Activated CD8-positive, alpha-beta memory T cell treated with anti-CD3 and anti-CD28 coated beads, Interleukin-2, amount 50 U/mL, for 24 hours (primary cell): ENCODE results near the gene GALNT10.

ENCODE experiments used
- DNase-seq: peaks from one replicate; pipeline ENCODE4 v3.0.0-alpha.2; 2020; ENCODE audit errors: extremely low read depth

The GALNT10 gene

DNA sequence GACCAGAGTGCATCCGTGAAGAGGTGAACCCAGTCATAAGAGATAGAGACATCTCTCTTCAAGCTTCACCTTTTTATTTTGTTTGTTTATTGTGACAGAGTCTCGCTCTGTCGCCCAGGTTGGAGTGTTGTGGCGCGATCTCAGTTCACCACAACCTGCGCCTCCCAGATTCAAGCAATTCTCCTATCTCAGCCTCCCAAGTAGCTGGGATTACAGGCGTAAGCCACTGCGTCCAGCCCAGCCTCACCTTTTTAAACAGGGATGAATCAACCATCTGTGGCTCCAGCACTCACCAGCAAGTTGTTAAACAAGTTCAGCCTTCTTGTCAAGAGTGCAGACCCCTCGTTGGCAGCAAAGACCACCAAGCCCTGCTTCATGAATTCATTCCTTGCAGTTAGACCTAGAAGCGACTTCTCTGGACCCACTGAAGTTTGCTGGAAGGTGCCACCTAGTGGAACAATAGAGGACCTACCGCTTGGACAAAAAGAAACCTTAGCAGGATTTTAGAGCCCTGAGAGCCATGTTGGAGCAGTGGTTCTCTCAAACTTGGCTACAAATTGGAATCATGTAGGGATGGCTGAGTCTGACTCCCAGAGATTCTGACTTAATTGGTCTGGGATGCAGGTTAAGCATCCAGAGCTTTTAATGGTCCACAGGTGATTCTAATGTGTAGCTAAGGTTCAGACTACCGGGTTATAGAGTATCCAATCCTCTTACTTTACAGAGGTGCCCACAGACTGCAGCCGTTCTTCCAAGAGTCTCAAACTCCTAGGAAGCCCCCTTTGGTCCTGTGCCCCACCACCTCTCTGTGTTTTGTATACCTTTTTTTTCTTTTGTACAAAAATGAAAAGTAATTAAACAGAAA, 10.5 kb upstream of the GALNT10 start:
- DNase-seq: no peak

GRCh38 chr5:154181161-154181560, 9.4 kb upstream of the GALNT10 start:
- DNase-seq: no peak

- no peak for DNase-seq
Observed at GRCh38 chr5:154189256-154189818, 1.2 kb upstream of the GALNT10 start.

DNA sequence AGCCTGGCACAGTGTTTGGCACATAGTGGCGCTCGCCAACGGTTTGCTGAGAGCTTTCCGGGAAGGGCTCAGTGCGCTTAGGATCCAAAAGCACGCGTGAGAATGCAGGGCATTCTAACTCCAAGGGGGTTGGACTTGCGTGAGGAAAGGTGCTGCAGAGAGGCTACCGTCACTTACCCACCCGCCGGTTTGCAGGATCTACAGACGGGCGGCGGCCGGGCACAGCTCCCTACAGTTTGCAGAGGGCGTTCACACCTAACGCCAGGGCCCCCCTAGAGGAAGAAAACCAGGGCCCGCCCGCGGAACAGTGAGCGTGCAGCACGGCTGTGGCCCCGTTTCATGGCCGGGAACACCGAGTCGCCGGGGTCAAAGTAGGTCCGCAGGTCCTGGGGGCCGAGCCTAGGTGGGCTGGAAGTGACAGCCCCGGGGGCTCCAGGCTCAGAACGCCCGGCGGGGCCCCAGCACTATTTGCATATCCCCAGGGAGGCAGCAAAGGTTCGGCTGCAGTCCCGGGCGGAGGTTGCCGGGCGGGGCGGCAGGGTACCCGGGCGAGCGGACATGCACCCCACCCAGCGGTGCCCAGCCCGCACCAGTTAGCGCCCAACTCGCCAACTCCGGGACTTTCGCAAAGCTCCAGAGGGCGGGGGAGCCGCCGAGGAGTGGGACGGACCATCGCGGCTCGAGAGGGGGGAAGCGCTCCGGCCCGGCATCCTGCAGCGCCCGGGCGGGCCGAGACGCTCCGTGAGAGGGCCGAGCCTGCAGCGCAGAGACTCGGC, 526 bp upstream of the GALNT10 start:
- no peak for DNase-seq

DNA sequence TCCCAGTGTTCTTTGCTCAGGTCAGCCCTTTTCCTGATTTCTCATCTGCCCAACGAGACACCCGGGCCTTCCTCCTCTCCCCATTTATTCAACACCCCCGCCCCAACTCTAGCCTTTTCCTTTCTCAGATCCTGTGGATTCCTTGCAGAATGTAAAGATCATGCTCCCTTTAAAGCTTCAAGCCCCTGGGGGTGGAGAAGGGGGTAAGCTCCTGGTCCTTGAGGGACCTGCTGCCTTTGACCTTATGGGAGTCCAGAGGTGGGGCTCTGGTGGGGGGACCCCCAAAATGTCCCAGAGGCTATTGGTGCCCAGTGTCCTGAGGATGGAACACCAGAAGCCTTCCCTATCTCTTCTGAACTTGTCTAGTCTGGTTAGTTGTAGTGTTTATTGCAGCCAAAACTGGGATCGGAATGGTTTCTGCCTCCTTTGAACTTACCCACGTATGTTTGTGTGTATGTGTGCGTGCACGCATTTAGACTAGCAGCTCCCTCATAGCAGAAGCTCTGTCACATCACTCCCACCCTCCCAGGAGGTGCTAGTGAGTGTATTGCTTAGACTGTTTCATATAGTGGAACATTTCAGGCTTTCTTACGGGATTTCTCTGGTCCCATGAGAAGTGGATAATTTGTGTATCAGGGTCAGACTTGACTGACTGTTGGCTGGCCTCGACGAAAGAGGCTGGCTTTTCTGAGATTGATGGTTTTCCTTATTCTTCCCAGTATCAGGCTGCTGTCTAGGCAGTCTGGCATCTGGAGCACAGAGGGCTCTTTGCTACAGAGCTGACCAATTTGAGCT, 1.1 kb downstream of the GALNT10 start:
- no peak for DNase-seq

DNA sequence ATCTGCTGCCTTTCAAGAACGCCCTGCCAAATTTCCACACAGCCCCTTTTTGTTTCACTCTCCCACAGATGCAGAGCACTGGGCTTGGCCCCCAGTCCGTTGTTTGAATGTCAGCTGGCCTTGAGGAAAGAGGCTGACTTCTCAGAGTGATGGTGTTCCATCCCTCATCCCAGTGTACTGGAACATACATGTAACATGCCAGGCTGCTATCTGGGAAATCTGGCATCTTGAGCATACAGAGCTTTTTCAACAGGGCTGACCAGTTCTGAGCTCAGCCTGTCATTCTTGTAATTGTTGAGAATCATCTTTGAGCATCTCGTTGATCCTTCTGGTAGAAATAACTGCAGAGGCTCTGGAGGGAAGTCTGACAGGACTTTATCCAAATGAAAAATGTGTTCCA, 2.8 kb downstream of the GALNT10 start:
- DNase-seq: no peak

DNA sequence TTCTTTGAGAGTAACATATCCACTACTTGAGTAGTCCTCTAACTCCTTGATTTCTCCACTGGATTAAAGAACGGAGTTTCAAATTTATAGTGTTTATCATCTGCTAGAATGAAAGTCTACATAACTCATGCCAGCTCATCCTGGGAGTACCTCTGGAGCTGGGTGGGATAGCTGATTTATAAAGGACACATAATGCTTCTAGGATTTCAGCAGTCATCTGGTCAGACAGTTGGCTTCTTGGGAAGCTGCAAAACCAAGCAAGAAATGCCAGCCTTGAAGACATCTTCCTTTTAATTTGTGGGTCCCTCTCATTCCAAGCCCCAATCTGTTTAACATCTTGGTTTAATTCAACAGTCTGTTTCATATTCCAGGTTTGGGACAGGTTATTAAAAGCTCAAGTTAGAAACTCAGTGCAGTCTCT, 3.2 kb downstream of the GALNT10 start:
- DNase-seq: no peak

GRCh38 chr5:154194345-154195329, 4.1 kb downstream of the GALNT10 start:
- no peak for DNase-seq

DNA sequence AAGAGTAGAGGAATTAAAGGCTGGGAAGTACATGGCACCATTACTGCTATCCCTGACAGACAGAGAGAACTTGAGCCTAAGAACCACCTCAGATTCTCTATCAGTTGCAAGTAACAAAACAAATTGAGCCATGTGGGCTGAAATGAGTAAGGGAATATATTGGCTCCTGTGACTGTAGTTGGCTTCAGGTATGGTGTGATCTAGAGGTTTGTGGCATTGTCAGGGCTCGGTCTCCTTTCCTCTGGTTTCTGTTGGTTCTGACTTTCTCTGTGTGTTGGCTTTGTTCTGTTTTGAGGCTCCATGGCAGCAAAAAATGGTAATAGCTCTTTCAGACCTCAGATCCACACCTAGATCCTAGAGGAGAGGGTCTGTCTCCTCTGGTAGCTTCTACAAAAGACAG, 5.7 kb downstream of the GALNT10 start:
- DNase-seq: no peak

- no peak for DNase-seq
Observed at GRCh38 chr5:154196955-154197652, 6.6 kb downstream of the GALNT10 start.

DNA sequence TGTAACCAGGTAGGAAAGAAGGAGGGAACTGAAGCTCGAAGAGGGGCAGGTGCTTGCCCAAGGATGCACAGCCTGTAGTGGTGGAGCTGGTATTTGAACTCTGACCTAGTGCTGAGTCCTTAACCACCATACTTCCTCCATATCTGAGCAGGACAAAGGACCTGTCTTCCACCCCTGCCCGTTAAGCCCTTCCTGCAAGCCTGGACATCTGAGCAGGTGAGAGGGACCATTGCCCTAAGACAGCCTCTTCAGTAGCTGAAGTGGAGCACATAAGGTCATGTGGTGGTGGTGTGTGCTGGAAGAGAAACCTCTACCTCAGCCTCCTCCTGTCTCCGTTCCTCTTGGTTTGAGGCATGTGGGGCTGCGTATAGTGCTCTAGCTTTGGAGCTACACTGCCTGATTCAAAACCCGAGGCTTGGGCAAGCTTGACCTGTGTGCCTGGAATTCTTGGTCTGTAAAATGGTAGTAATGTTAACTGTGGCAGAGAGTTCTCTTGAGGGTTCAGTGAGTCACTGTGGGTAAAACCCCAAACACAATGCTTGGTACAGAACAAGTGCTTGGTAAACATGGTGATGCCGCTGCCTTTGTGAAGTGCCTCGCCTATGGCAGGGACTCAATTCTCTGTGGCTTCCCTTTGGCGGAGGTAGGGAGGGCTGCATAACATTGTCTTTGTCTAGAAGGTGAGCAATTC, 7.4 kb downstream of the GALNT10 start:
- DNase-seq: no peak

GRCh38 chr5:154198611-154199230, 8.2 kb downstream of the GALNT10 start:
- DNase-seq: no peak

GRCh38 chr5:154199263-154199662, 8.7 kb downstream of the GALNT10 start:
- DNase-seq: no peak

DNA sequence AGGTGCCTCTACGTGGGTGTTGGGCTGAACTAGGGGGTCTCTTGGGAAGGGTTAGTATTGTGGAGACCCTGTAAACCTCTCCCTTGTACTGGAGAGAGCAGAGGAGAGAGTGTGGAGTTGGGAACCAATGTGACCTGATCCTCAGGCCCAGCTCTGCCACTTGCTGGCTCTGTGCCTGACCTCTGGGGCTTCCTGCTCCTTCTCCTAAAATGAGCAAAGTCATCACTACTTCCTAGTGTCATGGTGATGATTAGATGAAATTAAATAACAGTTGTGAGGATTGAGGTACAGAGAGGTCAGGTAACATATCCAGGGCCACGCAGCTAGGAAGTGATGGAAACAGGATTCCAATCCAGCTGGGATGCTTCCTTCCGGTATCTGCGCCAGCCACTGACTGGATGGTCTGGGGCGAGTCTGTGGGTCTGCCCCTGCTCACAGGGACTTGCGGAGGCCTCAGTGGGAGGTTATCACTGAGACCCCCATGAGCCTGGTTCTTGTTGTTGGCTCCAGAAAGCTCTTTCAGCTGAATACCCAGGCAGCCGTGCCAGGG, 9.2 kb downstream of the GALNT10 start:
- no peak for DNase-seq

- DNase-seq: no peak
Observed at GRCh38 chr5:154200221-154200620, 9.7 kb downstream of the GALNT10 start.

GRCh38 chr5:154201108-154201769, 10.7 kb downstream of the GALNT10 start:
- no peak for DNase-seq

- no peak for DNase-seq
Observed at GRCh38 chr5:154202379-154203260, 12.1 kb downstream of the GALNT10 start.
